ENCODE measurements around the gene VPS39. TPM values are rescaled to one million over a fixed set of nuclear protein-coding genes. Genes with fewer than 3 reads are reported as not detected.
A peak's percentile ranks its signal among the peaks of the same experiment; 100 is the strongest.

The VPS39 gene
- total and polyA plus RNA-seq, 2 of the 13 experiments (the other 11 are each of a cell fraction or from before 2014, with no cell fraction given) = 22.9 to 32.0 TPM

DNA sequence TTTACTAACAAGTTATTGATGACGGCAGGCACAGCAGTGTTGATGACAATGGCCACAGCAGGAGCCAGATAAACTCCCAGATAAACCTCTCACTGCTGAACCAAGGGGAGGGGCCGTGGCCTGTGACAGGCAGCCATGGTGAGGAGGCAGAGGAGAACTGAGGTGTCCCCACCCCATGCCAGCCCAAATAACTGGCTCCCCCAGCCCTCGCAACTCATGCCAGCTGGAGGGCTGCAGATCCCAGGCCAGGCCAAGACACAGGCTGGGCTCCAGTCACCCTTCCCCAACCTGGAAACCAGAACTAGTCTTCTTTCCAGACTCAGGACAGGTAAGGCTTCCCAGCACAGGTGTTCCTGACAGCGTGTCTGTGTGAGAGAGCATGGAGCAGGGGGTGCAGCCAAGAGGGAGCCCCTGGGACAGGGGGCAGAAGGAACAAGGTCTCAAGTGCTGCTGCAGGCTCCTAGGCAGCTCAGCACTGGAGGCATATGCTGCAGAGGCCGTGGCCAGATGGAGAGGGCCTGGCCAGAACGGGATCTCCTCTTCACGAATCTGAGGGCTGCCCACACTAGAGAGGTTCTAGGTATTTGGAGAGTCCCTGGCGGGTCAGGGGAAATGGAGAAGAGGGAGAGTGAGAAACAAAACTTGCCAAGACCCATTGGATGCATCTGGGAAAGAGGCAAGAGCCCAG is 67.6 kb downstream of the VPS39 start (continued):
- TF ChIP-seq, protein P1, sequence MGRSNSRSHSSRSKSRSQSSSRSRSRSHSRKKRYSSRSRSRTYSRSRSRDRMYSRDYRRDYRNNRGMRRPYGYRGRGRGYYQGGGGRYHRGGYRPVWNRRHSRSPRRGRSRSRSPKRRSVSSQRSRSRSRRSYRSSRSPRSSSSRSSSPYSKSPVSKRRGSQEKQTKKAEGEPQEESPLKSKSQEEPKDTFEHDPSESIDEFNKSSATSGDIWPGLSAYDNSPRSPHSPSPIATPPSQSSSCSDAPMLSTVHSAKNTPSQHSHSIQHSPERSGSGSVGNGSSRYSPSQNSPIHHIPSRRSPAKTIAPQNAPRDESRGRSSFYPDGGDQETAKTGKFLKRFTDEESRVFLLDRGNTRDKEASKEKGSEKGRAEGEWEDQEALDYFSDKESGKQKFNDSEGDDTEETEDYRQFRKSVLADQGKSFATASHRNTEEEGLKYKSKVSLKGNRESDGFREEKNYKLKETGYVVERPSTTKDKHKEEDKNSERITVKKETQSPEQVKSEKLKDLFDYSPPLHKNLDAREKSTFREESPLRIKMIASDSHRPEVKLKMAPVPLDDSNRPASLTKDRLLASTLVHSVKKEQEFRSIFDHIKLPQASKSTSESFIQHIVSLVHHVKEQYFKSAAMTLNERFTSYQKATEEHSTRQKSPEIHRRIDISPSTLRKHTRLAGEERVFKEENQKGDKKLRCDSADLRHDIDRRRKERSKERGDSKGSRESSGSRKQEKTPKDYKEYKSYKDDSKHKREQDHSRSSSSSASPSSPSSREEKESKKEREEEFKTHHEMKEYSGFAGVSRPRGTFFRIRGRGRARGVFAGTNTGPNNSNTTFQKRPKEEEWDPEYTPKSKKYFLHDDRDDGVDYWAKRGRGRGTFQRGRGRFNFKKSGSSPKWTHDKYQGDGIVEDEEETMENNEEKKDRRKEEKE (IDR thresholded peaks at IDR 0.05) = no peak
- TF ChIP-seq, protein P2, sequence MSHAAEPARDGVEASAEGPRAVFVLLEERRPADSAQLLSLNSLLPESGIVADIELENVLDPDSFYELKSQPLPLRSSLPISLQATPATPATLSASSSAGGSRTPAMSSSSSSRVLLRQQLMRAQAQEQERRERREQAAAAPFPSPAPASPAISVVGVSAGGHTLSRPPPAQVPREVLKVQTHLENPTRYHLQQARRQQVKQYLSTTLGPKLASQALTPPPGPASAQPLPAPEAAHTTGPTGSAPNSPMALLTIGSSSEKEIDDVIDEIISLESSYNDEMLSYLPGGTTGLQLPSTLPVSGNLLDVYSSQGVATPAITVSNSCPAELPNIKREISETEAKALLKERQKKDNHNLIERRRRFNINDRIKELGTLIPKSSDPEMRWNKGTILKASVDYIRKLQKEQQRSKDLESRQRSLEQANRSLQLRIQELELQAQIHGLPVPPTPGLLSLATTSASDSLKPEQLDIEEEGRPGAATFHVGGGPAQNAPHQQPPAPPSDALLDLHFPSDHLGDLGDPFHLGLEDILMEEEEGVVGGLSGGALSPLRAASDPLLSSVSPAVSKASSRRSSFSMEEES (CRISPR knock-in tag; IDR thresholded peaks at IDR 0.05) = no peak
- TF ChIP-seq TP53 (CRISPR knock-in tag; conservative IDR thresholded peaks at IDR 0.05) (no peak), ZFP90 (CRISPR knock-in tag; IDR thresholded peaks at IDR 0.05; ENCODE audit: borderline replicate concordance) (no peak), CCAR2 (optimal IDR thresholded peaks at IDR 0.05; ENCODE audit: low read depth, low read length) (no peak)

DNA sequence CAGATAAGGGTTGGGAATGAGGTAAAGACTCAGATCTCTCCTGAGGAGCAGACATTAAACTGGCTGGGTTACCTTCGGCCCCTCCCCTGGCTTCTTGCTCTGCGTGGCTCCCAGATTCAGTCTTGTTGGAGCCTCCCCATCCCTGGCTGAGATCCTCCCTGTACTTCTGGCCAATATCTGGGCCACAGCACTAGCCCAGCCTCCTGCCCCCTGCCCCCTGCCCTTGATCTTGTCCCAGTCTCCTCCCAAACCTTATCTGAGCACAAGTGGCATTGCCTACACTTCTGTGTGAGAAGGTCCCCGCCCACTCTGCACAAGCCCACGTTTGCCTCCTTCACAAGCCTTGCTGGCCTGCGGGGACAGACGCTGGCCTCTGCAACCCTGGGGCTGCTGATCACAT is 68.5 kb downstream of the VPS39 start:
- CTCF ChIA-PET (ENCODE audit: low intra/inter-chr PET ratio, low total read pairs) = no interaction called here
- intact Hi-C loops (cut with micrococcal nuclease; ENCODE audit: unreplicated experiment) = loop anchor here (5.0 kb wide), 1 partner anchor 72 kb away; no protein-coding TSS in a partner anchor

More for the DNA sequence above, 68.5 kb downstream of the VPS39 start:
- no peak overlapping the region for H2AFZ ChIP-seq (ENCODE audit: low read length)
- BruUV-seq (replicated peaks) = no TSS peak
- in situ Hi-C loops (cut with HindIII; ENCODE audit: extremely low pct_ligation_motif_present, low pct_unique_long_range_greater_than_20kb) = loop anchor here (5.0 kb wide), 2 partner anchors 72 to 152 kb away; no protein-coding TSS in a partner anchor
- peaks cover 24% of the 10 kb centered on the region for H3K9me3 ChIP-seq (ENCODE audit: low read length)
- ATAC-seq = peak; percentile 4; the same call in 1 of the 3 replicates
- TF ChIP-seq HIVEP1 (CRISPR knock-in tag; IDR thresholded peaks at IDR 0.05) = no peak
- TF ChIP-seq ZNF33B (CRISPR knock-in tag; IDR thresholded peaks at IDR 0.05) = no peak
- TF ChIP-seq KMT2B (CRISPR knock-in tag; IDR thresholded peaks at IDR 0.05) = no peak
- no peak for TF ChIP-seq ZNF354B (CRISPR knock-in tag; IDR thresholded peaks at IDR 0.05)
- TF ChIP-seq, protein P3, sequence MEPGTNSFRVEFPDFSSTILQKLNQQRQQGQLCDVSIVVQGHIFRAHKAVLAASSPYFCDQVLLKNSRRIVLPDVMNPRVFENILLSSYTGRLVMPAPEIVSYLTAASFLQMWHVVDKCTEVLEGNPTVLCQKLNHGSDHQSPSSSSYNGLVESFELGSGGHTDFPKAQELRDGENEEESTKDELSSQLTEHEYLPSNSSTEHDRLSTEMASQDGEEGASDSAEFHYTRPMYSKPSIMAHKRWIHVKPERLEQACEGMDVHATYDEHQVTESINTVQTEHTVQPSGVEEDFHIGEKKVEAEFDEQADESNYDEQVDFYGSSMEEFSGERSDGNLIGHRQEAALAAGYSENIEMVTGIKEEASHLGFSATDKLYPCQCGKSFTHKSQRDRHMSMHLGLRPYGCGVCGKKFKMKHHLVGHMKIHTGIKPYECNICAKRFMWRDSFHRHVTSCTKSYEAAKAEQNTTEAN (CRISPR knock-in tag; conservative IDR thresholded peaks at IDR 0.05) = no peak
- TF ChIP-seq ZNF720 (CRISPR knock-in tag; IDR thresholded peaks at IDR 0.05) = no peak
- no peak for TF ChIP-seq ZNF7 (CRISPR knock-in tag; IDR thresholded peaks at IDR 0.05)
- no peak for TF ChIP-seq MTA3 (CRISPR knock-in tag; IDR thresholded peaks at IDR 0.05)
- TF ChIP-seq CHCHD3 (CRISPR knock-in tag; IDR thresholded peaks at IDR 0.05) = no peak
- TF ChIP-seq CENPT (CRISPR knock-in tag; IDR thresholded peaks at IDR 0.05; ENCODE audit: low read depth) = no peak
- TF ChIP-seq ZNF572 (CRISPR knock-in tag; IDR thresholded peaks at IDR 0.05) = no peak
- no peak for TF ChIP-seq GZF1 (CRISPR knock-in tag; IDR thresholded peaks at IDR 0.05)
- TF ChIP-seq ZNF775 (CRISPR knock-in tag; IDR thresholded peaks at IDR 0.05; ENCODE audit: borderline replicate concordance) = no peak
- no peak for TF ChIP-seq CBFB (CRISPR knock-in tag; IDR thresholded peaks at IDR 0.05)
- POLR2A ChIA-PET = interaction anchor here (0.6 to 1.4 kb wide), 3 partner anchors 8 to 253 kb away, joined by 3 to 5 read pairs (median 4); partner anchors contain the start of gene PLA2G4F
- no peak overlapping the region; the same call in 1 of the 2 replicates for H3K4me2 ChIP-seq (ENCODE audit: low read depth, low read length)
- FAIRE-seq = no peak
- H3K36me3 ChIP-seq (replicated peaks in 1 of 2; ENCODE audit: control insufficient read depth in 1 of 2, insufficient read depth in 2 of 2, low read length in 2 of 2) = no peaks in the 10 kb centered on the region
- no peak for DNase-seq (ENCODE audit: low spot score)
- peaks cover 0 to 14% of the 10 kb centered on the region in 2 experiments; a peak in 2 of 5 replicates for H3K27me3 ChIP-seq (ENCODE audit: control insufficient read depth in 1 of 2, insufficient read depth in 2 of 2, low read length in 2 of 2)
- no peak overlapping the region for H3K9ac ChIP-seq (ENCODE audit: insufficient read depth, low read depth, low read length)
- H3K27ac ChIP-seq (ENCODE audit: extremely low read length, insufficient read depth, low read length) = no peak overlapping the region
- H4K20me1 ChIP-seq (ENCODE audit: insufficient read depth, low read length) = no peaks in the 10 kb centered on the region
- H3K79me2 ChIP-seq (ENCODE audit: insufficient read depth, low read length) = no peaks in the 10 kb centered on the region
- WGBS (ENCODE audit: low lambda C conversion rate) = 39% methylated on average over 4 of the region's 6 CpGs
- H3K4me3 ChIP-seq (replicated peaks in 1 of 3; ENCODE audit: insufficient read depth in 1 of 3, low read depth in 2 of 3, low read length in 3 of 3) = no peak overlapping the region; a peak in 1 of 6 replicates
- H3K4me1 ChIP-seq (ENCODE audit: insufficient read depth, low read length) = peaks cover 73% of the 10 kb centered on the region

Data from HepG2 (cell line).